ENCODE data around the gene PLCB4. TPM values are rescaled to one million over a fixed set of nuclear protein-coding genes. Genes with fewer than 3 reads are reported as not detected.
"Not testable (repeated sequence)": the region's sequence is repeated elsewhere in the genome, so short reads cannot be mapped to it uniquely, and the experiment has no call there.

The PLCB4 gene
- total RNA-seq, 1 donor from 2014 or later, result 20.6 TPM

GRCh38 chr20:9150679-9151078 is 81.8 kb downstream of the PLCB4 start:
- no peaks in the 10 kb centered on the region for H3K4me1 ChIP-seq
- no peak overlapping the region for H3K9ac ChIP-seq
- no peaks in the 10 kb centered on the region for H3K36me3 ChIP-seq
- H3K79me2 ChIP-seq (ENCODE audit: low read depth), result no peaks in the 10 kb centered on the region
- no peak overlapping the region for H3K4me2 ChIP-seq
- H3K27me3 Mint-ChIP-seq (ENCODE audit: insufficient read depth, low read depth), result peaks cover 2% of the 10 kb centered on the region
- no peak for DNase-seq (ENCODE audit: low spot score)
- H3K27ac ChIP-seq, result no peak overlapping the region
- no peaks in the 10 kb centered on the region for H3K27me3 ChIP-seq
- no peak overlapping the region for H3K4me3 ChIP-seq
- H3K4me1 Mint-ChIP-seq, result peaks cover under 1% of the 10 kb centered on the region
- no peaks in the 10 kb centered on the region for H3F3A ChIP-seq (ENCODE audit: low read depth)
- no peak overlapping the region for H3K27ac Mint-ChIP-seq
- H4K20me1 ChIP-seq (ENCODE audit: low read depth), result no peaks in the 10 kb centered on the region
- H3K9me3 ChIP-seq (ENCODE audit: low read depth), result no peaks in the 10 kb centered on the region
- peaks cover 5% of the 10 kb centered on the region for H3K36me3 Mint-ChIP-seq
- no peak overlapping the region for H2AFZ ChIP-seq (replicated peaks)
- H3K9me3 Mint-ChIP-seq, result peaks cover 19% of the 10 kb centered on the region
- no peak overlapping the region for H3K4me3 Mint-ChIP-seq
- no peak for TF ChIP-seq EZH2 (IDR thresholded peaks at IDR 0.05)
- TF ChIP-seq CTCF (IDR thresholded peaks at IDR 0.05), result no peak
- TF ChIP-seq EZH2phosphoT487 (IDR thresholded peaks at IDR 0.05), result no peak

GRCh38 chr20:9152139-9152538 is 83.3 kb downstream of the PLCB4 start:
- not testable (repeated sequence) for H3K4me3 ChIP-seq; H3K27ac Mint-ChIP-seq; DNase-seq (ENCODE audit: low spot score); H2AFZ ChIP-seq (replicated peaks); H3K27me3 ChIP-seq; H3K79me2 ChIP-seq (ENCODE audit: low read depth); H3K27me3 Mint-ChIP-seq (ENCODE audit: insufficient read depth, low read depth); H3K36me3 ChIP-seq; H3K9me3 ChIP-seq (ENCODE audit: low read depth); H3K4me2 ChIP-seq; H3K9ac ChIP-seq; H3K4me1 ChIP-seq; H3K36me3 Mint-ChIP-seq; H3K27ac ChIP-seq; H3K4me1 Mint-ChIP-seq; H3F3A ChIP-seq (ENCODE audit: low read depth); H3K4me3 Mint-ChIP-seq; H4K20me1 ChIP-seq (ENCODE audit: low read depth)
- peaks cover 19% of the 10 kb centered on the region for H3K9me3 Mint-ChIP-seq

- Histone ChIP-seq H3F3A (ENCODE audit: low read depth) (no peaks in the 10 kb centered on the region), H3K4me3 (no peak overlapping the region), H3K27me3 (no peaks in the 10 kb centered on the region), H3K9me3 (ENCODE audit: low read depth) (no peaks in the 10 kb centered on the region), H3K79me2 (ENCODE audit: low read depth) (no peaks in the 10 kb centered on the region), H4K20me1 (ENCODE audit: low read depth) (no peaks in the 10 kb centered on the region), H3K9ac (no peak overlapping the region), H3K27ac (no peak overlapping the region), H2AFZ (replicated peaks) (no peak overlapping the region), H3K4me2 (no peak overlapping the region), H3K36me3 (no peaks in the 10 kb centered on the region), H3K4me1 (no peaks in the 10 kb centered on the region)
- DNase-seq (ENCODE audit: low spot score), result no peak
- Mint-ChIP-seq H3K4me1 (no peaks in the 10 kb centered on the region), H3K4me3 (no peak overlapping the region), H3K27me3 (ENCODE audit: insufficient read depth, low read depth) (peaks cover 2% of the 10 kb centered on the region), H3K27ac (no peak overlapping the region), H3K36me3 (peaks cover 3% of the 10 kb centered on the region), H3K9me3 (peaks cover 19% of the 10 kb centered on the region)
- TF ChIP-seq EZH2phosphoT487 (IDR thresholded peaks at IDR 0.05) (no peak), CTCF (IDR thresholded peaks at IDR 0.05) (no peak), EZH2 (IDR thresholded peaks at IDR 0.05) (no peak)
Observed at GRCh38 chr20:9154464-9155024, 85.7 kb downstream of the PLCB4 start.

- Histone ChIP-seq H3K9ac (no peak overlapping the region), H3K4me2 (no peak overlapping the region), H3K4me3 (no peak overlapping the region), H3K27ac (no peak overlapping the region), H3F3A (ENCODE audit: low read depth) (peaks cover 8% of the 10 kb centered on the region), H3K27me3 (no peaks in the 10 kb centered on the region), H3K9me3 (ENCODE audit: low read depth) (no peaks in the 10 kb centered on the region), H3K36me3 (no peaks in the 10 kb centered on the region), H3K79me2 (ENCODE audit: low read depth) (no peaks in the 10 kb centered on the region), H2AFZ (replicated peaks) (no peak overlapping the region), H4K20me1 (ENCODE audit: low read depth) (no peaks in the 10 kb centered on the region), H3K4me1 (peaks cover 19% of the 10 kb centered on the region)
- peaks cover 12% of the 10 kb centered on the region for H3K9me3 Mint-ChIP-seq
- peaks cover 2% of the 10 kb centered on the region for H3K27me3 Mint-ChIP-seq (ENCODE audit: insufficient read depth, low read depth)
- peaks cover 9% of the 10 kb centered on the region for H3K4me1 Mint-ChIP-seq
- peaks cover 3% of the 10 kb centered on the region for H3K36me3 Mint-ChIP-seq
- no peak overlapping the region for H3K27ac Mint-ChIP-seq
- TF ChIP-seq EZH2phosphoT487 (IDR thresholded peaks at IDR 0.05) (no peak), EZH2 (IDR thresholded peaks at IDR 0.05) (no peak), CTCF (IDR thresholded peaks at IDR 0.05) (no peak)
- DNase-seq (ENCODE audit: low spot score), result no peak
- no peak overlapping the region for H3K4me3 Mint-ChIP-seq
Observed at GRCh38 chr20:9156529-9157280, 87.8 kb downstream of the PLCB4 start.
